Kidney (tissue), 14 donors: ENCODE results near the gene TIPIN. TPM values are rescaled to one million over a fixed set of nuclear protein-coding genes. Genes with fewer than 3 reads are reported as not detected.

Experiments used
- DNase-seq, 5 donors: peaks; one replicate each; pipeline ENCODE4 v3.0.0-alpha.2; 2013 to 2020
- FAIRE-seq: peaks from 2 replicates; lab custom pipeline; 2012; peaks lifted over from hg19 to GRCh38; lab: Jason Lieb, UNC
- H3K27ac ChIP-seq, 2 donors: one replicate each; pipeline ENCODE4 v1.7.0; 2013; ENCODE audit warnings: low read depth in 2 of 2, low read length in 2 of 2, inconsistent platforms in 1 of 2
- H3K27me3 ChIP-seq: one replicate; pipeline ENCODE4 v1.7.1; 2013; ENCODE audit warnings: low read length, inconsistent platforms; ENCODE audit not compliant: control insufficient read depth, insufficient read depth
- H3K36me3 ChIP-seq, 3 donors: one replicate each; pipeline versions ENCODE4 v1.7.0 to v1.7.1; 2013; ENCODE audit warnings: low read length in 3 of 3, control low read depth in 1 of 3, inconsistent platforms in 1 of 3; ENCODE audit not compliant: insufficient read depth in 3 of 3, control insufficient read depth in 2 of 3
- H3K4me1 ChIP-seq, 3 donors: one replicate each; pipeline versions ENCODE4 v1.7.0 to v1.7.1; 2013; ENCODE audit warnings: low read length in 3 of 3, inconsistent platforms in 1 of 3, low read depth in 1 of 3; ENCODE audit not compliant: control insufficient read depth in 2 of 3, insufficient read depth in 2 of 3
- H3K4me3 ChIP-seq, 3 donors: one replicate each; pipeline versions ENCODE4 v1.7.0 to v1.8.1; 2013; ENCODE audit warnings: low read length in 3 of 3, control low read depth in 1 of 3, inconsistent platforms in 1 of 3
- H3K9ac ChIP-seq, 3 donors: one replicate each; pipeline versions ENCODE4 v1.7.0 to v1.7.1; 2013; ENCODE audit warnings: low read length in 3 of 3, control low read depth in 1 of 3, inconsistent platforms in 1 of 3
- H3K9me3 ChIP-seq, 3 donors: one replicate each; pipeline versions ENCODE4 v1.7.0 to v1.7.1; 2013; ENCODE audit warnings: low read length in 3 of 3, control low read depth in 1 of 3, inconsistent platforms in 1 of 3; ENCODE audit not compliant: control insufficient read depth in 2 of 3, insufficient read depth in 1 of 3
- intact Hi-C: fragments of 100-400 bp; cut with DNase I; formaldehyde crosslinking; loops from one replicate; pipeline ENCODE4 v1.11.1; 2022
- polyA plus RNA-seq: library from polyadenylated mRNA; stranded (reverse); fragments of 350-450 nt; fragmentation: Illumina TruSeq; extraction: RNeasy Lipid Tissue Mini Kit (QIAGEN cat#74804); gene quantifications from one replicate; pipeline ENCODE4 v1.2.3, GENCODE V29; 2014; ENCODE audit warnings: low read depth, low replicate concordance; ENCODE audit not compliant: insufficient read depth
- total RNA-seq: library from RNA; stranded (reverse); fragmentation: NEBNext Ultra II Directional; extraction: Animal tissue kit (Norgen Biotek cat#: 25700); gene quantifications from one replicate; pipeline ENCODE4 v1.2.1, GENCODE V29; 2021
- TF ChIP-seq, protein P1 (sequence below): IDR thresholded peaks from 3 replicates; pipeline ENCODE4 v1.5.1; 2012; ENCODE audit warnings: mild to moderate bottlenecking, moderate library complexity, borderline replicate concordance; ENCODE audit not compliant: insufficient read depth; ENCODE audit errors: extremely low read depth
- donor health status: control.
- donor health status: control.
- donor health status: control.
- donor health status: control.
- donor health status: control.
- donor health status: DM: yes; HTN: yes; CAD: no.
- donor health status: Normal renal cell carcinoma (clear cell type).

The TIPIN gene
- total and polyA plus RNA-seq, 2 donors from 2014 or later: 4.3 to 7.5 TPM

- Histone ChIP-seq H3K9ac (no peak overlapping the region), H3K27ac (no peak overlapping the region), H3K4me3 (no peak overlapping the region), H3K9me3 (no peaks in the 10 kb centered on the region), H3K27me3 (no peaks in the 10 kb centered on the region), H3K4me1 (peaks cover 0 to 12% (median 6%) of the 10 kb centered on the region in 3 donors), H3K36me3 (no peaks in the 10 kb centered on the region)
- TF ChIP-seq, protein P1, sequence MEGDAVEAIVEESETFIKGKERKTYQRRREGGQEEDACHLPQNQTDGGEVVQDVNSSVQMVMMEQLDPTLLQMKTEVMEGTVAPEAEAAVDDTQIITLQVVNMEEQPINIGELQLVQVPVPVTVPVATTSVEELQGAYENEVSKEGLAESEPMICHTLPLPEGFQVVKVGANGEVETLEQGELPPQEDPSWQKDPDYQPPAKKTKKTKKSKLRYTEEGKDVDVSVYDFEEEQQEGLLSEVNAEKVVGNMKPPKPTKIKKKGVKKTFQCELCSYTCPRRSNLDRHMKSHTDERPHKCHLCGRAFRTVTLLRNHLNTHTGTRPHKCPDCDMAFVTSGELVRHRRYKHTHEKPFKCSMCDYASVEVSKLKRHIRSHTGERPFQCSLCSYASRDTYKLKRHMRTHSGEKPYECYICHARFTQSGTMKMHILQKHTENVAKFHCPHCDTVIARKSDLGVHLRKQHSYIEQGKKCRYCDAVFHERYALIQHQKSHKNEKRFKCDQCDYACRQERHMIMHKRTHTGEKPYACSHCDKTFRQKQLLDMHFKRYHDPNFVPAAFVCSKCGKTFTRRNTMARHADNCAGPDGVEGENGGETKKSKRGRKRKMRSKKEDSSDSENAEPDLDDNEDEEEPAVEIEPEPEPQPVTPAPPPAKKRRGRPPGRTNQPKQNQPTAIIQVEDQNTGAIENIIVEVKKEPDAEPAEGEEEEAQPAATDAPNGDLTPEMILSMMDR: no peak
- FAIRE-seq (no peak), DNase-seq (no peak)
- intact Hi-C loops: no loop called here
Observed at GRCh38 chr15:66389859-66390381, 33.4 kb upstream of the TIPIN start.

DNA sequence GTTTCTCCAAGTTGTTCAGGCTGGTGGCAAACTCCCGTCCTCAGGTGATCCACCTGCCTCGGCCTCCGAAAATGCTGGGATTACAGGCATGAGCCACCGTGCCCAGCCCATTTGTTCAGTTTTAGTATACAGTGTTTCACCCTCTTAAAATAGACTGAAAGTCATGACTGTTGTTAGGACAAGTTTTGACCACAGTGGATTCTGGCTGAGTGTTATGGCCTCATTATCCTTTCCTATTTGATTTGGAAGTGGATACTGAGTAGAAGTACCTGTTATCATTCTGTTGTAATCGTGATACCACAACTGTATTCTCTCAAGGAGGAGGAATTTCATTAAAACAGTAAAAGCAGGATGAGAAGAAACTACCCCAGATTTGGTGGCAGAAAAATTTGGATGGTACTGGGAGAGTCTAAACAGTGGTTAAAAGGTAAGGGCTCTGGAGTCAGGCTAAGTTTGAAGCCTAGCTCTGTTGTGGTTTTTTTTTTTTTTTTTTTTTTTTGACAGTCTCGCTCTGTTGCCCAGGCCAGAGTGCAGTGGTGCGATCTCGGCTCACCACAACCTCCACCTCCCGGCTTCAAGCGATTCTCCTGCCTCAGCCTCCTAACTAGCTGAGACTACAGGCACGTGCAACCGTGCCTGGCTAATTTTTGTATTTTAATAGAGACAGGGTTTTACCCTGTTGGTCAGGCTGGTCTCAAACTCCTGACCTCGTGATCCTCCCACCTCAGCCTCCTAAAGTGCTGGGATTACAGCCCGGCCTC is 32.8 kb upstream of the TIPIN start:
- TF ChIP-seq, protein P1: no peak
- Histone ChIP-seq H3K27ac (no peak overlapping the region), H3K4me3 (no peak overlapping the region), H3K9ac (no peak overlapping the region), H3K36me3 (no peaks in the 10 kb centered on the region), H3K4me1 (peaks cover 0 to 12% (median 6%) of the 10 kb centered on the region in 3 donors), H3K27me3 (no peaks in the 10 kb centered on the region), H3K9me3 (no peaks in the 10 kb centered on the region)
- FAIRE-seq: no peak
- DNase-seq: no peak
- intact Hi-C loops: no loop called here

DNA sequence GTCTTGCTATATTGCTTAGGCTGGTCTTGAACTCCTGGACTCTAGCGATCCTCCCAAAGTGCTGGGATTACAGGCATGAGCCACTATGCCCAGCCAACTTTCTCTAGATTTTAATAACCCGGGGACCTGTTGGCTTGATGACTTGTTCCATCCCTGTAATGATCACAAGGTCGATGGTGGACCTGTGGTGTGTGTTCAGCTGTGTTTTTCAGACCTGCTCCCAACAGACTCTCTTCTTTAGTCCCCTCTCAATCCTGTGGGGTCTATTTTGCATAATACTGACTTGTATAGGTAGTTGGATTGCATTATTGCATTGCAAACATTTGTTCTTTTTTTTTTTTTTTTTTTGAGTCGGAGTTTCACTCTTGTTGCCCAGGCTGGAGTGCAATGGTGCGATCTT is 32.1 kb upstream of the TIPIN start:
- Histone ChIP-seq H3K27me3 (no peaks in the 10 kb centered on the region), H3K4me1 (peaks cover 0 to 12% (median 6%) of the 10 kb centered on the region in 3 donors), H3K36me3 (no peaks in the 10 kb centered on the region), H3K9ac (no peak overlapping the region), H3K9me3 (no peaks in the 10 kb centered on the region), H3K27ac (no peak overlapping the region), H3K4me3 (no peak overlapping the region)
- intact Hi-C loops: no loop called here
- TF ChIP-seq, protein P1: no peak
- DNase-seq (no peak), FAIRE-seq (no peak)
